Coronary artery (tissue), 2 donors: ENCODE data around the gene AP1S1.
A peak's percentile ranks its signal among the peaks of the same experiment; 100 is the strongest.

ENCODE experiments used
- DNase-seq: peaks from one replicate; pipeline ENCODE4 v3.0.0-alpha.2; 2017; ENCODE audit warnings: low spot score
- H3K27ac ChIP-seq, 2 donors: fragments of 200-600 bp; sonication (generic); one replicate each; pipeline ENCODE4 v1.5.1; 2016 to 2019
- H3K4me3 ChIP-seq: fragments of 200-600 bp; sonication (generic); 2 replicates; pipeline ENCODE4 v1.5.1; 2016; ENCODE audit warnings: mild to moderate bottlenecking, moderate library complexity
- CTCF ChIP-seq: fragments of 200-600 bp; sonication (generic); IDR thresholded peaks from one replicate; pipeline ENCODE4 v1.5.1; 2019; ENCODE audit warnings: antibody characterized with exemption

The AP1S1 gene

GRCh38 chr7:101160910-101161309 is 6.6 kb downstream of the AP1S1 start:
- no peak for DNase-seq
- Histone ChIP-seq H3K27ac (no peak overlapping the region), H3K4me3 (no peak overlapping the region)
- TF ChIP-seq CTCF, result no peak

- Histone ChIP-seq H3K27ac (no peak overlapping the region), H3K4me3 (peak overlapping the region; percentile 63)
- no peak for DNase-seq
- no peak for TF ChIP-seq CTCF
Measured at GRCh38 chr7:101161692-101162471, 7.6 kb downstream of the AP1S1 start.

GRCh38 chr7:101162551-101163278 is 8.4 kb downstream of the AP1S1 start:
- DNase-seq, result no peak
- TF ChIP-seq CTCF, result no peak

GRCh38 chr7:101163279-101164070 is 9.2 kb downstream of the AP1S1 start:
- DNase-seq, result no peak
- no peak for TF ChIP-seq CTCF
- Histone ChIP-seq H3K4me3 (peak overlapping the region; percentile 63), H3K27ac (no peak overlapping the region)

More at GRCh38 chr7:101162551-101163278, 8.4 kb downstream of the AP1S1 start:
- Histone ChIP-seq H3K27ac (no peak overlapping the region), H3K4me3 (peak overlapping the region; percentile 63)

GRCh38 chr7:101164071-101164840 is 10.0 kb downstream of the AP1S1 start:
- peak overlapping the region; percentile 63 for H3K4me3 ChIP-seq
- TF ChIP-seq CTCF, result no peak
- no peak for DNase-seq
- H3K27ac ChIP-seq, result no peak overlapping the region
